H9 (cell line): Measurements from ENCODE around the gene GALNT10. TPM values are rescaled to one million over a fixed set of nuclear protein-coding genes. Genes with fewer than 3 reads are reported as not detected.

Experiments used
- DNase-seq: peaks from one replicate; pipeline ENCODE4 v3.0.0-alpha.2; 2017
- H2AFZ ChIP-seq: one replicate; pipeline ENCODE4 v1.6.1; 2013; ENCODE audit warnings: mild to moderate bottlenecking, low read length, control low read depth, moderate library complexity
- H2AK5ac ChIP-seq: 2 replicates; pipeline ENCODE4 v1.6.1; 2013; ENCODE audit warnings: low read length, control low read depth, mixed read lengths; ENCODE audit not compliant: insufficient read length
- H2BK120ac ChIP-seq: one replicate; pipeline ENCODE4 v1.6.1; 2013; ENCODE audit warnings: low read depth, mild to moderate bottlenecking, low read length, control low read depth, inconsistent platforms; ENCODE audit not compliant: poor library complexity, severe bottlenecking
- H2BK12ac ChIP-seq: 2 replicates; pipeline ENCODE4 v1.6.1; 2013; ENCODE audit warnings: low read length, control low read depth, mixed read lengths, low read depth; ENCODE audit not compliant: insufficient read length
- H2BK15ac ChIP-seq: 2 replicates; pipeline ENCODE4 v1.6.1; 2013; ENCODE audit warnings: low read depth, low read length, control low read depth
- H2BK20ac ChIP-seq: one replicate; pipeline ENCODE4 v1.6.1; 2013; ENCODE audit warnings: low read depth, mild to moderate bottlenecking, low read length, control low read depth, inconsistent platforms; ENCODE audit not compliant: poor library complexity, severe bottlenecking
- H2BK5ac ChIP-seq: 2 replicates; pipeline ENCODE4 v1.6.1; 2013; ENCODE audit warnings: low read length, control low read depth, mixed read lengths; ENCODE audit not compliant: insufficient read length
- H3K14ac ChIP-seq: 2 replicates; pipeline ENCODE4 v1.6.1; 2013; ENCODE audit warnings: low read length, control low read depth; ENCODE audit not compliant: insufficient read depth
- H3K18ac ChIP-seq: 2 replicates; pipeline ENCODE4 v1.6.1; 2013; ENCODE audit warnings: low read depth, mild to moderate bottlenecking, mixed read lengths, low read length, control low read depth; ENCODE audit not compliant: insufficient read length
- H3K23ac ChIP-seq: 2 replicates; pipeline ENCODE4 v1.6.1; 2013; ENCODE audit warnings: low read length, control low read depth, mixed read lengths, low read depth; ENCODE audit not compliant: insufficient read length
- H3K23me2 ChIP-seq: 2 replicates; pipeline ENCODE4 v1.6.1; 2013; ENCODE audit warnings: low read depth, mild to moderate bottlenecking, mixed read lengths, low read length, control low read depth; ENCODE audit not compliant: insufficient read length, poor library complexity, severe bottlenecking
- H3K27ac ChIP-seq: 2 replicates; pipeline ENCODE4 v1.5.1; 2013; ENCODE audit warnings: low read length, control low read depth, mixed read lengths, low read depth; ENCODE audit not compliant: insufficient read length
- H3K27me3 ChIP-seq: 2 replicates; pipeline ENCODE4 v1.6.1; 2013; ENCODE audit warnings: low read length, control low read depth, inconsistent platforms; ENCODE audit not compliant: insufficient read depth
- H3K4ac ChIP-seq: 2 replicates; pipeline ENCODE4 v1.6.1; 2013; ENCODE audit warnings: low read depth, mild to moderate bottlenecking, control low read depth, inconsistent platforms, low read length, moderate library complexity
- H3K4me1 ChIP-seq: 2 replicates; pipeline ENCODE4 v1.6.1; 2013; ENCODE audit warnings: low read length, control low read depth, inconsistent platforms; ENCODE audit not compliant: insufficient read depth
- H3K4me2 ChIP-seq: 2 replicates; pipeline ENCODE4 v1.6.1; 2013; ENCODE audit warnings: low read length, control low read depth, mixed read lengths; ENCODE audit not compliant: insufficient read length, insufficient read depth
- H3K56ac ChIP-seq: 2 replicates; pipeline ENCODE4 v1.6.1; 2013; ENCODE audit warnings: low read depth, mild to moderate bottlenecking, mixed read lengths, low read length, control low read depth; ENCODE audit not compliant: insufficient read length
- H3K79me1 ChIP-seq: 2 replicates; pipeline ENCODE4 v1.6.1; 2013; ENCODE audit warnings: low read depth, mild to moderate bottlenecking, moderate library complexity, low read length, control low read depth, inconsistent platforms; ENCODE audit not compliant: insufficient read depth, poor library complexity, severe bottlenecking
- H3K79me2 ChIP-seq: 2 replicates; pipeline ENCODE4 v1.6.1; 2013; ENCODE audit warnings: low read length, control low read depth, inconsistent platforms; ENCODE audit not compliant: insufficient read depth
- H3K9ac ChIP-seq: 2 replicates; pipeline ENCODE4 v1.6.1; 2013; ENCODE audit warnings: low read length, control low read depth, mixed read lengths; ENCODE audit not compliant: insufficient read length; ENCODE audit errors: extremely low read depth
- H3K9me3 ChIP-seq: one replicate; pipeline ENCODE4 v1.6.1; 2013; ENCODE audit warnings: low read depth, low read length, inconsistent platforms; ENCODE audit not compliant: control insufficient read depth
- H3T11ph ChIP-seq: one replicate; pipeline ENCODE4 v1.6.1; 2013; ENCODE audit warnings: mild to moderate bottlenecking, low read length, control low read depth, inconsistent platforms
- H4K20me1 ChIP-seq: one replicate; pipeline ENCODE4 v1.6.1; 2013; ENCODE audit not compliant: control insufficient read depth, insufficient read length, insufficient read depth
- H4K5ac ChIP-seq: 2 replicates; pipeline ENCODE4 v1.6.1; 2013; ENCODE audit warnings: low read depth, mild to moderate bottlenecking, mixed read lengths, low read length, control low read depth; ENCODE audit not compliant: insufficient read length
- H4K8ac ChIP-seq: replicated peaks from 2 replicates; pipeline ENCODE4 v1.6.1; 2013; ENCODE audit warnings: low read length, control low read depth, mixed read lengths, low read depth; ENCODE audit not compliant: insufficient read length
- H4K91ac ChIP-seq: 2 replicates; pipeline ENCODE4 v1.6.1; 2013; ENCODE audit warnings: low read depth, mild to moderate bottlenecking, moderate library complexity, mixed read lengths, low read length, control low read depth; ENCODE audit not compliant: insufficient read length
- H3K27ac Mint-ChIP-seq, 3 experiments: 2 replicates in 2 of 3; 3 replicates in 1 of 3; pipeline ENCODE4 v1.8.0; 2020 to 2021; ENCODE audit warnings: mixed read lengths in 3 of 3, mild to moderate bottlenecking in 1 of 3, moderate library complexity in 1 of 3
- H3K27me3 Mint-ChIP-seq: 2 replicates; pipeline ENCODE4 v1.8.0; 2021; ENCODE audit warnings: low read depth, mild to moderate bottlenecking, moderate library complexity, mixed read lengths
- H3K36me3 Mint-ChIP-seq, 3 experiments: 2 replicates in 2 of 3; 3 replicates in 1 of 3; pipeline ENCODE4 v1.8.0; 2020 to 2021; ENCODE audit warnings: low read depth in 3 of 3, mixed read lengths in 3 of 3; ENCODE audit not compliant: insufficient read depth in 1 of 3
- H3K4me1 Mint-ChIP-seq, 2 experiments: 2 replicates each; pipeline ENCODE4 v1.8.0; 2020; ENCODE audit warnings: mixed read lengths in 2 of 2
- H3K4me3 Mint-ChIP-seq, 2 experiments: 2 replicates in 1 of 2; 3 replicates in 1 of 2; pipeline ENCODE4 v1.8.0; 2020 to 2021; ENCODE audit warnings: mild to moderate bottlenecking in 2 of 2, mixed read lengths in 2 of 2, moderate library complexity in 1 of 2
- H3K9me3 Mint-ChIP-seq, 2 experiments: 2 replicates in 1 of 2; 3 replicates in 1 of 2; pipeline ENCODE4 v1.8.0; 2020; ENCODE audit warnings: mild to moderate bottlenecking in 2 of 2, mixed read lengths in 2 of 2, moderate library complexity in 1 of 2
- WGBS: extraction: QIAGEN DNeasy Blood & Tissue Kit; methylation state at CpG from one replicate; pipeline ENCODE4 v1.1.7; 2013; ENCODE audit warnings: missing lambda C conversion rate, low lambda C conversion rate, mixed read lengths; ENCODE audit not compliant: insufficient read length; ENCODE audit errors: extremely low coverage; 5-methylcytosine and 5-hydroxymethylcytosine counted together
- total RNA-seq: library from RNA; stranded (reverse); gene quantifications from 2 replicates; pipeline ENCODE4 v1.2.1, GENCODE V29; 2021
- TF ChIP-seq, protein P1 (sequence below): fragments of 200-600 bp; sonication (generic); conservative IDR thresholded peaks from 3 replicates; pipeline ENCODE4 v1.8.0; 2021; ENCODE audit warnings: antibody characterized with exemption, mild to moderate bottlenecking

GALNT10 gene
- total RNA-seq, 1 experiment from 2014 or later, result 15.4 TPM

DNA sequence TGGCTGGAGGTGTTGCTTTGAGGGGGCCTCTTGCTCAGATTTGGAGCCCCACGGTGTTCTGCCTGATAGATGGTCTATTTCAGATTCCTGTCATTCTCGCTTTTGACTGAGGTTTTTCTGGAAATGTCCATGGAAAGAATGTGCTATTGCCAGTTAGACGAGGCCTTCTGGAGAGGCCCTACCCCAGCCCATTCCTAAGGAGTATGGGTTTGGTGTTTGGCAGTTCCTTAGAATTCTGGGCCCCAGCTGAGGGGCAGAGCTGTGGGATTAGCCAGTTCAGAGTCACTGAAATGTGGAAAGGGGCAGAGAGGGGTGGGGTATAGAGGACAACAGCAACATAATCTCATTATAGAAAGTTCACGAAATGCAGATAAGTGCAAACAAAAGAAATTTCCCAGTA is 50.5 kb downstream of the GALNT10 start:
- Mint-ChIP-seq H3K27ac (no peak overlapping the region), H3K4me3 (no peak overlapping the region), H3K9me3 (no peaks in the 10 kb centered on the region; a peak in 1 of 5 replicates), H3K4me1 (peaks cover 45 to 46% of the 10 kb centered on the region in 2 experiments), H3K36me3 (no peaks in the 10 kb centered on the region; a peak in 1 of 7 replicates), H3K27me3 (no peaks in the 10 kb centered on the region; the same call in none of the 2 replicates)
- TF ChIP-seq, protein P1, sequence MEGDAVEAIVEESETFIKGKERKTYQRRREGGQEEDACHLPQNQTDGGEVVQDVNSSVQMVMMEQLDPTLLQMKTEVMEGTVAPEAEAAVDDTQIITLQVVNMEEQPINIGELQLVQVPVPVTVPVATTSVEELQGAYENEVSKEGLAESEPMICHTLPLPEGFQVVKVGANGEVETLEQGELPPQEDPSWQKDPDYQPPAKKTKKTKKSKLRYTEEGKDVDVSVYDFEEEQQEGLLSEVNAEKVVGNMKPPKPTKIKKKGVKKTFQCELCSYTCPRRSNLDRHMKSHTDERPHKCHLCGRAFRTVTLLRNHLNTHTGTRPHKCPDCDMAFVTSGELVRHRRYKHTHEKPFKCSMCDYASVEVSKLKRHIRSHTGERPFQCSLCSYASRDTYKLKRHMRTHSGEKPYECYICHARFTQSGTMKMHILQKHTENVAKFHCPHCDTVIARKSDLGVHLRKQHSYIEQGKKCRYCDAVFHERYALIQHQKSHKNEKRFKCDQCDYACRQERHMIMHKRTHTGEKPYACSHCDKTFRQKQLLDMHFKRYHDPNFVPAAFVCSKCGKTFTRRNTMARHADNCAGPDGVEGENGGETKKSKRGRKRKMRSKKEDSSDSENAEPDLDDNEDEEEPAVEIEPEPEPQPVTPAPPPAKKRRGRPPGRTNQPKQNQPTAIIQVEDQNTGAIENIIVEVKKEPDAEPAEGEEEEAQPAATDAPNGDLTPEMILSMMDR, result no peak
- no peak overlapping the region for H3T11ph ChIP-seq
- H3K4ac ChIP-seq, result no peak overlapping the region
- H3K27me3 ChIP-seq, result no peaks in the 10 kb centered on the region
- H3K4me2 ChIP-seq, result no peak overlapping the region
- no peaks in the 10 kb centered on the region for H4K20me1 ChIP-seq
- H3K79me1 ChIP-seq, result no peaks in the 10 kb centered on the region
- H3K14ac ChIP-seq, result no peak overlapping the region
- no peak overlapping the region for H2BK15ac ChIP-seq
- H3K23ac ChIP-seq, result no peak overlapping the region
- no peaks in the 10 kb centered on the region for H3K9me3 ChIP-seq
- H2BK120ac ChIP-seq, result no peak overlapping the region
- no CpG with 5 or more reads among the region's 4 CpGs for WGBS
- no peak overlapping the region for H3K56ac ChIP-seq
- H4K91ac ChIP-seq, result no peak overlapping the region
- no peak overlapping the region for H2AFZ ChIP-seq
- H4K8ac ChIP-seq, result no peak overlapping the region
- H3K9ac ChIP-seq, result no peak overlapping the region
- H4K5ac ChIP-seq, result no peak overlapping the region
- H3K79me2 ChIP-seq, result no peaks in the 10 kb centered on the region
- H2BK12ac ChIP-seq, result no peak overlapping the region
- no peaks in the 10 kb centered on the region for H3K23me2 ChIP-seq
- H3K27ac ChIP-seq, result no peak overlapping the region
- H3K4me1 ChIP-seq, result peaks cover 3% of the 10 kb centered on the region; the same call in 1 of the 2 replicates
- H2BK20ac ChIP-seq, result no peak overlapping the region
- DNase-seq, result no peak
- H2BK5ac ChIP-seq, result no peak overlapping the region
- no peak overlapping the region for H3K18ac ChIP-seq
- no peak overlapping the region for H2AK5ac ChIP-seq
